Panc1 (cell line): ENCODE data around the gene MSX1.

Experiments
- TF ChIP-seq, protein P1 (sequence below), 2 experiments: IDR thresholded peaks; 2 replicates each; pipeline ENCODE4 v1.6.1; 2011 to 2012; ENCODE audit warnings: low read depth in 2 of 2, control low read depth in 1 of 2, low read length in 1 of 2, mild to moderate bottlenecking in 1 of 2, moderate library complexity in 1 of 2; ENCODE audit not compliant: insufficient read depth in 1 of 2
- TF ChIP-seq, protein P2 (sequence below): fragments of 450-650 bp; IDR thresholded peaks from 2 replicates; pipeline ENCODE4 v1.5.1; 2017; ENCODE audit warnings: mild to moderate bottlenecking

DNA sequence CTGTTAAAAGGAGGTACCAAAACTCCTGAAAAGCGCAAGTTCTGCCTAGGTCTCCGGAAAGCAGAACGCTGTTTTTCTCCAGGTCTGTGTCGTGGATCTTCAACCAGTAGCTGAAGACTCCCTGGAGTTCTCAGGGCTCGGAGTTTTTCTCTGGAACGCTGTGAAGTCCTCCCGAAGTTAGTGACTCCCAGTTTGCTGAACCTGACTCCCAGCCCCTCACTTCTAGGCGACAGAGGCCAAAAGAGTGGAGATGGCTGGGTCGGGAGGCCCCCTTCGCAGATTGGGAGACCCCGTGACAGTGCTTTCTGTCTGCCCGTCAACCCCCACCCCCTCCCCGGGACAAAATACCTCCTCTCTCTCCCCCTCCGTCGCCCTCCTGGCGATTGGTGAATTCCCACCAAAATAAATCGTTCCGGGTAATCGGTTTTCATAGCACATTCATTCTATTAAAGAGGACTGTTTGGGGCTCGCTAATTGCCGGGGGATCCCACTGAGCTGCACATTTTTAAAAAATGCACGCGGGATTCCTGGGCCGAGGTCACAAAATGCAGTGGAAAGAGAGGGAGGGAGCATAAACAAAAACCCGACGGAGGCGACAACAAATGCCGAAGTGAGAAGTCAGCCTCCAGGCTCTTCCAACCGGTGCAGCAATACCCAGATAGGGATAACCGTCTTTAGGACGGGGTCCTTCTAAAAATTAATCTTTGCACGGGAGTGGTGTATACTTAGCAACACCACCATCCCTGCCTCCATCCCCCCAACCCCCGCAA is 4.0 kb upstream of the MSX1 start:
- TF ChIP-seq, protein P1, sequence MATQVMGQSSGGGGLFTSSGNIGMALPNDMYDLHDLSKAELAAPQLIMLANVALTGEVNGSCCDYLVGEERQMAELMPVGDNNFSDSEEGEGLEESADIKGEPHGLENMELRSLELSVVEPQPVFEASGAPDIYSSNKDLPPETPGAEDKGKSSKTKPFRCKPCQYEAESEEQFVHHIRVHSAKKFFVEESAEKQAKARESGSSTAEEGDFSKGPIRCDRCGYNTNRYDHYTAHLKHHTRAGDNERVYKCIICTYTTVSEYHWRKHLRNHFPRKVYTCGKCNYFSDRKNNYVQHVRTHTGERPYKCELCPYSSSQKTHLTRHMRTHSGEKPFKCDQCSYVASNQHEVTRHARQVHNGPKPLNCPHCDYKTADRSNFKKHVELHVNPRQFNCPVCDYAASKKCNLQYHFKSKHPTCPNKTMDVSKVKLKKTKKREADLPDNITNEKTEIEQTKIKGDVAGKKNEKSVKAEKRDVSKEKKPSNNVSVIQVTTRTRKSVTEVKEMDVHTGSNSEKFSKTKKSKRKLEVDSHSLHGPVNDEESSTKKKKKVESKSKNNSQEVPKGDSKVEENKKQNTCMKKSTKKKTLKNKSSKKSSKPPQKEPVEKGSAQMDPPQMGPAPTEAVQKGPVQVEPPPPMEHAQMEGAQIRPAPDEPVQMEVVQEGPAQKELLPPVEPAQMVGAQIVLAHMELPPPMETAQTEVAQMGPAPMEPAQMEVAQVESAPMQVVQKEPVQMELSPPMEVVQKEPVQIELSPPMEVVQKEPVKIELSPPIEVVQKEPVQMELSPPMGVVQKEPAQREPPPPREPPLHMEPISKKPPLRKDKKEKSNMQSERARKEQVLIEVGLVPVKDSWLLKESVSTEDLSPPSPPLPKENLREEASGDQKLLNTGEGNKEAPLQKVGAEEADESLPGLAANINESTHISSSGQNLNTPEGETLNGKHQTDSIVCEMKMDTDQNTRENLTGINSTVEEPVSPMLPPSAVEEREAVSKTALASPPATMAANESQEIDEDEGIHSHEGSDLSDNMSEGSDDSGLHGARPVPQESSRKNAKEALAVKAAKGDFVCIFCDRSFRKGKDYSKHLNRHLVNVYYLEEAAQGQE (IDR thresholded peaks at IDR 0.05; ENCODE audit: insufficient read depth in 1 of 2, low read depth in 2 of 2, low read length in 1 of 2), result no peak
- TF ChIP-seq, protein P2, sequence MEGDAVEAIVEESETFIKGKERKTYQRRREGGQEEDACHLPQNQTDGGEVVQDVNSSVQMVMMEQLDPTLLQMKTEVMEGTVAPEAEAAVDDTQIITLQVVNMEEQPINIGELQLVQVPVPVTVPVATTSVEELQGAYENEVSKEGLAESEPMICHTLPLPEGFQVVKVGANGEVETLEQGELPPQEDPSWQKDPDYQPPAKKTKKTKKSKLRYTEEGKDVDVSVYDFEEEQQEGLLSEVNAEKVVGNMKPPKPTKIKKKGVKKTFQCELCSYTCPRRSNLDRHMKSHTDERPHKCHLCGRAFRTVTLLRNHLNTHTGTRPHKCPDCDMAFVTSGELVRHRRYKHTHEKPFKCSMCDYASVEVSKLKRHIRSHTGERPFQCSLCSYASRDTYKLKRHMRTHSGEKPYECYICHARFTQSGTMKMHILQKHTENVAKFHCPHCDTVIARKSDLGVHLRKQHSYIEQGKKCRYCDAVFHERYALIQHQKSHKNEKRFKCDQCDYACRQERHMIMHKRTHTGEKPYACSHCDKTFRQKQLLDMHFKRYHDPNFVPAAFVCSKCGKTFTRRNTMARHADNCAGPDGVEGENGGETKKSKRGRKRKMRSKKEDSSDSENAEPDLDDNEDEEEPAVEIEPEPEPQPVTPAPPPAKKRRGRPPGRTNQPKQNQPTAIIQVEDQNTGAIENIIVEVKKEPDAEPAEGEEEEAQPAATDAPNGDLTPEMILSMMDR, result no peak
